ENCODE measurements around the gene FAAH2. TPM values are rescaled to one million over a fixed set of nuclear protein-coding genes. Genes with fewer than 3 reads are reported as not detected.

The FAAH2 gene
- total RNA-seq = 0.38 TPM in 1 of 2 replicates, not detected in the other

GRCh38 chrX:57286507-57287251 lies at the start of gene FAAH2:
TSS of gene FAAH2 (plus strand) at chrX:57286706. CDS start at chrX:57286826, 120 bp downstream.

Other genes starting within 250 kb of the FAAH2 start
- 2.8 and 9.1 TPM in 2 replicates for gene SPIN2B, start 165.2 kb upstream of the FAAH2 start, total RNA-seq
- gene SPIN2A, start 149.3 kb upstream of the FAAH2 start, total RNA-seq = 1.0 TPM in 1 of 2 replicates, not detected in the other

Measured in mesangial cell (primary cell).